Activated CD4-positive, CD25-positive, alpha-beta regulatory T cell treated with anti-CD3 and anti-CD28 coated beads, Interleukin-2, amount 50 U/mL, for 16 hours (primary cell): ENCODE data around the gene ZNF25.
"Not testable (repeated sequence)": the region's sequence is repeated elsewhere in the genome, so short reads cannot be mapped to it uniquely, and the experiment has no call there.

Experiments used
- DNase-seq: peaks from one replicate; pipeline ENCODE4 v3.0.0-alpha.2; 2020; ENCODE audit warnings: low read depth, low spot score

The ZNF25 gene

DNA sequence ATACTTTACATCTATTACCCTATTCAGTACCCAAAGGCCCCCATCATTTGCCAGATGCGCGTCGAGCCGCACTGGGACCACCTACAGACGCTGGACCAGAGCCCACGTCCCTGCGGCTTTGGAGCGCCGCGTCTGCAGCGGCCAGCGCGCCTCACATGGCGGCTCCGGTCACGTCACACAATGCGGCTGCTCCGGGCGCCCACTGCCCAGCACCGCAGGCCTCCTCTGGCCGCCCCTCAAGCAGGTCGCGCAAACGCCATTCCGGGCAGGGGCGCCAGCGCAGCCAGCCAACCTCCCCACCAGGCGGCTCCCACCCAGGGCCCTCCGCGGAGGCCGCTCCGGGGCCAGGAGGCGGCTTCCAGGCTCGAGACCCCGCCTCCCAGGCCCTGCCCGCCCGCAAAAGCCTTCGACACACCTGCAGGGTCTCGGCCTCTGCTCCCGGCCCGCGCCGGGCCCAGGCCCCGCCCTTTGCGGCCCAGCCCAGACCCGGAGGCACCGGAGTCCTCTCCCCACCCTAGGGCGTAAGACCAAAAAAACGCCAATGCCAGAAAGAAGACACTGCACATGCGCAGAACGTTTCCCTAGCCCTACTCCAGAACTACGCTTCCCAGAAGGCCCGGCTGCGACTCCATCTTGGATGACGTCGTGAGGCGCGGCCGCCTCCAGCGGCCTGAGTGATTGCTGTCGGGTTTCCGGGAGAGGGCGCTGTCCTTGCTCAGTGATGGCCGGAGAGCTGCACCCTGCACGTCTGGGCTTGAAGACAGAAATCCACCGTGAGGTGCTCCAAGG, at the start of gene ZNF25:
Gene ZNF25, minus strand, starts transcription at position 557 of the 789 bp plus-strand sequence. CDS start 4,925 bp downstream, outside the sequence.
- DNase-seq = peak; percentile 94

DNA sequence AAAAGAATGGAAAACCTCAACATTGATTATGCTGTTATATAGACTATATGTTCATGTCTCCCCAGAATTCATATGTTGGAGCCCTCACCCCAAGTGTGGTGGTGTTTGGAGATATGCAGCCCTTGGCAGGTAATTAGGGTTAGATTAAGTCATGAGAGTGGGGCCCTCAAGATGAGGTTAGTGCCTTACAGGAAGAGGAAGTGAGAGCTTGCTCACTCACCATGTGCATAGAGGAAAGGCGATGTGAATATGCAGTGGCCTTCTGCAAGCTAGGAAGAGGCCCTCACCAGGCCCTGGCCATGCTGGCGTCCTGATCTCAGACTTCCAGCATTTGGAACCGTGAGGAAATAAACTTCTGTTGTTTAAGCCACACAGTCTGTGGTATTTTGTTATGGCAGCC, 48.8 kb upstream of the ZNF25 start:
- DNase-seq = no peak

DNA sequence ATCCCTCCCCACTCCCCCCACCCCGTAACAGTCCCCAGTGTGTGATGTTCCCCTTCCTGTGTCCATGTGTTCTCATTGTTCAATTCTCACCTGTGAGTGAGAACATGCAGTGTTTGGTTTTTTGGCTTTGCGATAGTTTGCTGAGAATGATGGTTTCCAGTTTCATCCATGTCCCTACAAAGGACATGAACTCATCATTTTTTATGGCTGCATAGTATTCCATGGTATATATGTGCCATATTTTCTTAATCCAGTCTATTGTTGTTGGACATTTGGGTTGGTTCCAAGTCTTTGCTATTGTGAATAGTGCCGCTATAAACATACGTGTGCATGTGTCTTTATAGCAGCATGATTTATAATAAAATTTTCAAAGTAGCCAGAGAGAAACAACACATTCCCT, 42.7 kb upstream of the ZNF25 start:
- not testable (repeated sequence) for DNase-seq

DNA sequence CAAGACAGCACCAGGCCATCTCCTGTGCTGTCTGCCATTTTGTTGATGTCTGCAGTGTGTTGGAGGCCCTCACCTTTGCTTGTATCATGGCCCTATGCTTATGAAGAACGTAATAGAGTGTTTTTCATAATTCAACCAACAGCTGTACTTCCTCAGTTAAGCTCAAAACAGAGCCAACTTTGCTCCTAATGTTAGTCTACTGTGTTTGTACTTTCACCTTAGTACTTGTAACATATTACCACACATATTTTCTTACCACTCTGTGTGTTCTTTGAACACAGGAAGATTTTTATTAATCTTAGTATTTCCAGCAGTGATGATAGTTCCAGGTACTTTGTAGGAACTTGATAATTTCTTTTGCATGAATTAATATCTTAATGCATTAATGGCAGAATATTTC, 39.9 kb upstream of the ZNF25 start:
- no peak for DNase-seq

DNA sequence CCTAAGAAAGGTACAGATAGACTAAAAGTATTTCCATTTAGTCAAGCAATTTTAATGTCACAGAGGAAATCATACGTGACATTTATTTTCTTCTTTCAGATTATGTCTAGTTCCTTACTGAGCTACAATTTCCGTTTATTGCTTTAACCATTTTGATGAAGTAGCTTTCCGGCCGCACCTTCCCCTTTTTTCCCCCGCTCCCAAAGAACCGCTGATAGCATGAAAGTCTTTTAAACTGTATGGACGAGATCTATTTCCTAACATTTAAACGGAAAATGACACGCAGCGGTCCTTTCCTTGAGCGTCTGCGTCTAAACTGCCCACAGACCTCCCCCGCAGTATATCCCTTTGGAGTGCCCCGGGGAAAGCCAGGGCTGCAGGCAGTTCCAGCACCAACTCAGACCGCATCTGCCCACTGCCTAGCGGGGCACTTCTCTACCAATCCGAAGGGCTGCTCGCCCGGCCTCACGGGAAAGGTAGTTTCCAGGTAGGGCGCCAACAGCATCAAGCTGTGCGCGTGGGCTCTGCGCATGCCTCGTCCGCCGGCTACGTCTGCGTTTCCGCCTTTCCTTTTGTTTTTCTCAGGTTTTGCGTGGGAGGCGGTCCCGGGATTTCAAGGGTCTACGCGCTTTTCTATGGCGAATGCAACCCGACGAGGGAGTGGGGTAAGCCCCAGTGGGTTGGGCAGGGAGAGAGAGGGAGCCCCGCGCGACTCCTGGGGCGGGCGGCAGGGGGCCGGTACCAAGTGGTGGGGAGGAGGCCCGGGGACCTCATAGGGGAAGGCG, 33.9 kb upstream of the ZNF25 start, which contains the start of gene ZNF33A:
Gene ZNF33A, plus strand, starts transcription at position 557 of the 785 bp plus-strand sequence. CDS start 1,667 bp downstream, outside the sequence.
- DNase-seq = peak; percentile 84

DNA sequence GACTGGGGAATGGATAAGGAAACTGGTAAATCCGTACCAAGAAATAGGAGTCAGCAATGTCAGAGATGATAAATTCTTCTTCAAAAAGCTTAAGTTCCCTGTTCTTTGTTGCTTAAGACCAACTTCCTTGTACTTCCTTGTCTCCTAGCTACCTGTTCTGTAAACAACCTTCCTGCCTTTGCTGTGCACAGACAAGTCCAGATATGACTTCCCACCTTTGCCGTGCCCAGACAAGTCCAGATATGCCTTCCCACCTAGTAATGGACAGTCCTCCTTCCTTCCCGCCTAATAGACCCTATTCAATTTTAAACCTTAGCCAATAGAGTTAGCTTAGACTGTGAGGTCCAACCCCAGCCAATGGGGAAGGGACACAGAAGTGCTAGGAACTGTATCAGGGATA, 31.5 kb upstream of the ZNF25 start:
- no peak for DNase-seq

DNA sequence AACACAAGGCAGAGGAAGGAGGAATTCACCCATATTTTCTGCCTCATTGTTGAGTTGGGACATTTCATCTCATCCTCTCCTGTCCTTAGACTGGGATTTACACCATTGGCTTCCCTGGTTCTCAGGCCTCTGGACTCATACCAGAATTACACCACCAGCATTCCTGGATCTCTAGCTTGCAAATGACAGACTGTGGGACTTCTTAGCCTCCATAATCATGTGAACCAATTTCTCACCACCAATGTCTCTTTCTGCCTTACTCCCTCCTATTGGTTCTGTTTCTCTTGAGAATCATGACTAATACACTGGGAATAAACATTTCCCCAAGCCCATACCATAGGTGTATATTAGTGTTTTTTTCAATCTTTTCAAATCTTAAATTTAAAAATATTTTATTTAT, 31.1 kb upstream of the ZNF25 start:
- DNase-seq = no peak

DNA sequence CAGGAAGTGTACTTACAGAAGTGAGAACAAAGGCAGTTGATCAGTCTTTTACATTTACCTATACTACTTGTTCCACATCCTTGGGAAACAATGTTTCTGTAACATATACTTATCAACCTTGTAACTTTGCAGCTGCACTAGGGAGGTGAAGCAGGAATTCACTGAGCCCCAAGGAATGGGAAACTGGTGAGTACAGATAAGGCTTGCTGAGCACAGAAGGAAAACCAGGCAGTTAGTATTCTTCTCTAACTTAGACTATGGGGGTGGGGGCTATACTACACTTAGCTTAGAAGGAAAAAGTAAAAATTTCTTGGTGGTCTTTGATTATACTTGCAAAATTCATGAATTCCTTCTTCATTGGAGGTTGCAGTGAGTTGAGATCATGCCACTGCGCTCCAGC, 27.1 kb upstream of the ZNF25 start:
- no peak for DNase-seq

DNA sequence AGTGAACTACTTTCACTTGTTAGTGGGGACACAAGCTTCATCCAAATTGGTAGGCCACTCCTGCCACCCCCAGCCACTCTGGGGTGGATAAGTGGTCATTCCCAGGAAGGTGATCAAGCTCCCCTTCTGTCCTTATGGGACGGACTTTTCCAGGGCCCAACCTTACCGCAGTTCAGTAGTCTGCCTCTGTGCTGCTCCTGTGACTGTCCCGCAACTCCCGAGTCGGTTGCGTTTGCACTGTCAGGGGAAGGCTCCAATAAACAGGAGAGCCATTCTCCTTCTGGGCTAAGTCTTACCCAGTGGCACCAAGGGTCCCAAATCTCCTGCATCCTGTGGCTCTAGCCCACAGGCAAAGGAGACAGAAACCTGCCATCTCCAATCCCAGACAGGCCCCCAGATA, 26.6 kb upstream of the ZNF25 start:
- DNase-seq = no peak

DNA sequence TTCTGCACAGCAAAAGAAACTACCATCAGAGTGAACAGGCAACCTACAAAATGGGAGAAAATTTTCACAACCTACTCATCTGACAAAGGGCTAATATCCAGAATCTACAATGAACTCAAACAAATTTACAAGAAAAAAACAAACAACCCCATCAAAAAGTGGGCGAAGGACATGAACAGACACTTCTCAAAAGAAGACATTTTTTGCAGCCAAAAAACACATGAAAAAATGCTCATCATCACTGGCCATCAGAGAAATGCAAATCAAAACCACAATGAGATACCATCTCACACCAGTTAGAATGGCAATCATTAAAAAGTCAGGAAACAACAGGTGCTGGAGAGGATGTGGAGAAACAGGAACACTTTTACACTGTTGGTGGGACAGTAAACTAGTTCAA, 24.0 kb upstream of the ZNF25 start:
- DNase-seq = not testable (repeated sequence)

DNA sequence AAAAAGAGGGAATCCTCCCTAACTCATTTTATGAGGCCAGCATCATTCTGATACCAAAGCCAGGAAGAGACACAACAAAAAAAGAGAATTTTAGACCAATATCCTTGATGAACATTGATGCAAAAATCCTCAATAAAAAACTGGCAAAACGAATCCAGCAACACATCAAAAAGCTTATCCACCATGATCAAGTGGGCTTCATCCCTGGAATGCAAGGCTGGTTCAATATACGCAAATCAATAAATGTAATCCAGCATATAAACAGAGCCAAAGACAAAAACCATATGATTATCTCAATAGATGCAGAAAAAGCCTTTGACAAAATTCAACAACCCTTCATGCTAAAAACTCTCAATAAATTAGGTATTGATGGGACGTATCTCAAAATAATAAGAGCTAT, 22.5 kb upstream of the ZNF25 start:
- DNase-seq = not testable (repeated sequence)

DNA sequence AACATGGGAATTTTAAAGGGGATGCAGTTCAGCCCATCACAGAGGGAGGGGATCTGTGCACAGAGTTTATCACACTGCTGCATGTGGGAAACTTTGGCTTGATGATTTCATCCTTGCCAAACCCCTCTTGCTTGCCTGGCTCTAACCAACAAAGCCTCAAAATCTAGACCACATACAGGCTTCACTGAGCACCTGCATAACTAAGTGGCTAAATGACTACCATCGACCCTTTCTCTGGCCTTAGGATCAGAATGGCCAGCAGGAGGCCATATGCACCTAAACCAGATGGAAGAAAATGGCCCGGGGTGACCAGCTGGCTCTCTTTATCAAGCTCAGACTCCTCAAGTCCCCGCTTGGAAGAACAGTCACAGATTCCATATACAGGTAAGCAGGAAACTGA, 15.6 kb upstream of the ZNF25 start:
- no peak for DNase-seq

DNA sequence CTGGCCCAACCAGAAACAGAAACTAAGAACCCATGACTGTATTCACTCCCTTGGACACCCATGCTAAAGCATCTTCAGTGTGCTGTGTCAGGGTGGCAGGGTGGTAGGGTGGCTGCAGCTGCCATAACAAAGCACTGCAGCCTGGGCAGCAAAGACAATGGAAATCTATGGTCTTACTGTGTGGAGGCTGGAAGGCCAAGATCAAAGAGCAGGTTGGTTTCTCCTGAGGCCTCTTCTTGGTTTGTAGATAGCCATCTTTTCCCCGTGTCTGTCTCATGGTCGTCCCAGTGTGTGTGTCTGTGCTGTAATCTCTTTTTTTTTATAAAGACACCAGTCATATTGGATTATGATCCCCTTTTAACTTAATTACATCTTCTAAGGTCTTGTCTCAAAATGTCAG, 15.2 kb upstream of the ZNF25 start:
- no peak for DNase-seq

DNA sequence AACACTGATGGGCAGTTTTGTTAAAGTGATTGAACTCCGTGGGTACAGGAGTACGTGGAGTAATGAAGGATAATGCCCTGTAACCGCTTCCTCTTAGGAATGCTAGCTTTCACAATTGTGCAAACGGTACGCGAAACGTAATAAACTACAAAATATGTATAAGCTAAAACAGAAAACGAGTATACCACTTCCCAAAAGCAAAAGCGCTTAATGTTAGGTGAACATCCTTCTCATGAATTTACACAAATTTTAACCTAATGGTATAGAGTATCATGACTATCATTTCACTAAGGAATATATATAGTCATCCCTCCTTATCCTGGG, 395 bp upstream of the ZNF25 start:
- no peak for DNase-seq

DNA sequence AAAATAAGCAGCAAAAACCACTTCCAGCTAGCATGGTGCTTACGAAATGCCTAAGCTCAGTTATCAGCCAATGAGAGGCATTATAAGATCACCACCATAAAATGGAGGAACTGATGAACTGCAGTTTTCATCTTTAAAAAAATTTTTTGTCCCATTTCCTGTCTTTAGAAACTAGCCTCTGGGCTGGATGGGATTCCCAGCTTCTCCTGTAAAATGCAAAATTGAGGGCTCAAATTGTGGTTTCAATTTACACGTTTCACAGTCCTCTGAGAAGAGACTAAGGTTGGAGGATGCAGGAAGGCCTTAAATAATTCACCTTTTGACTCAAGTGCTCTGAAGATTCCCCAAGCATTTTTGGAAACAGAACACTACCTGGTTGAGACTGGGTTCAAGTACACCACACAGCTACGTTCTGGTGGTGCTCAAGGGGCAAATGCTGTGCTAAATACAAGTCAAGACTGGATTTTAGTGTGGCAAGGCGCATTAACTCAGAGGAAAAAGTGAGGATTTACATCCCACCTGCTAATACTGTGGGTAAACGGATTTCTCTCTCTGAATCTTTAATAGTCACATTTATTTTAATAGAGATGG, 951 bp downstream of the ZNF25 start:
- DNase-seq = no peak

DNA sequence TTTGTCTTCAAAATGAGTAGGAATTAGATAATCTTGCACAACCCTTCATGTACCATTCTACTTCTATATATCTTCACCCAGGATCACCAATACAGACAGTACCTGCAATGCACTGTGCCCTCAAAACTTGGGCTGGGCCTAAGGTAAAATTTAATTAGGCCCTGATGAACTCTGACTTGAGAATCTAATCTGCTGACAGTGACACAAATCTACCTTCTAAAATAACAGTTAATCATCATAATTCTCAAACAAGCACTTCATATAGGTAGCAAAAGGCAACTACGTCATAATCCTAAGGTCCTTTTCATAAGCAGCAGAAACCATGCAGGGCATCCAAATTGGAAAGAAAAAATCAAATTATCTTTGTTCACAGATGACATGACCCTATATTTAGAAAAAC, 4.1 kb downstream of the ZNF25 start:
- DNase-seq = no peak

DNA sequence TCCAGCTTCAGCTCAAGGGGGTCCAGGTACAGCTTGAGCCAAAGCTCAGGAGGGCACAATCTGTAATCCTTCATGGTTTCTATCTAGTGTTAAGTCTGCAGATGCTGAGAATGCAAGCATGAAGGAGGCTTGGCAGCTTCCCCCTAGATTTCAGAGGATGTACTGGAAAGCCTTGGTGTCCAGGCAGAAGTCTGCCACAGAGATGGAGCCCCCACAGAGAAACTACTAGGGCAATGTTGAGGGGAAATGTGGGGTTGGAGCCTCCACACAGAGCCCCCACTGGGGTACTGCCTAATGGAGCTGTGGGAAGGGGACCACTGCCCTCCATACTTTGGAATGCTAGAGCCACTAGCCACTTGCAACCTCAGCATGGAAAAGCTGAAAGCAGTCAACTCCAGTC, 11.4 kb downstream of the ZNF25 start:
- no peak for DNase-seq

DNA sequence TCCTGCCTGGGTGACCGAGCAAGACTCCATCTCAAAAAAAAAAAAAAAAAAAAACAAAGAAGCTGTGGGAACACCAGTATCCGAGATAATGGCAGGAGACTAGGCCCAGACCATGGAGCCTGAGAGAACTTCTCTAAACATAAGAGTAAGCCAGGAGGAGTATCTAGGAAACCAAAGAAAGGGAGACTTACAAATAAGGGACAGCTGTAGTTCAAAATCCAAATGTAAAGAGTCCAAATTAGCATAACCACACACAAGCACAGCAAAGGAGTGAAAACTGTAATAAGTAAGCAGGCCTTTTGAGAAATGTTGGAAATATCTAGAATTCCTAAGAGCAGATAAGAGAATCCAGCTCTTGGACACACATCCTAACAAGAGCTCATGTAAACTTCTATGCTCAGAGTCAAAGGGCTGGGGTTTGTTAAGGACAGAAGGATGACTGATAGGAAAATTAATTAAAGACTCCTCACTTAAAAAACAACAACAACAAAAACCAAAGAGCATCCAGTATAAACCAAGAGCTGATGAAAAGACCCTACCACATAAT, 15.8 kb downstream of the ZNF25 start:
- DNase-seq = no peak

DNA sequence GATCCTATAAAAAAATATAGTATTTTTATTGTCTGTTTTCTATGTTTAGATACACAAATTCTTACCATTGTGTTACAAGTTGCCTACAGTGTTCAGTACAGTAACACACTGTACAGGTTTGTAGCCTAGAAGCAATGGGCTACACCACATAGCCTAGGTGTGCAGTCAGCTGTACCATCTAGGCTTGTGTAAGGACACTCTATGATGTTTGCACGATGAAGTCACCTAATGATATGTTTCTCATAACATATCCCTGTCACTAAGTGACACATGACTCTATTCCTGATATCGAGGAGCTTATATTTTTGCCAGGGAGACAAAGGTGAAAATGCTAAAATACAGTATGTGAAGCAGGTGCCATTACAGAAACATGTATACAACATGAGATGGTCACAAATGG, 18.6 kb downstream of the ZNF25 start:
- DNase-seq = no peak

DNA sequence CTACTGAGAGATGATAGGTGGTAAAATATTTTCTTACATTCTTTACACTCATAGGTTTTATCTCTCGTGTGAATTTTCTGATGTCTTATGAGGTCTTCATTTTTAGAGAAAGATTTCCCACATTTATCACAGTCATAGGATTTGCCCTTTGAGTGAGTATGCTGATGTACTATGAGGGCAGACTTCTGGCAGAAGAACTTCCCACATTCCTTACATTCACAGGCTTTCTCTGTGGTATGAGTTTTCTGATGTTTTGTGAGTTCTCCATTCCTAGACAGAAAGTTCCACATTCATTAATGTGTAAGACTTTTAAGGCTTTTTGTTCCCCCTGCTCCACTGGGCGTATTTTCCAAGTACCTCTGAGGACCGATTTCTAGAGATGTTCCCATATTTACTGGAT, 23.5 kb downstream of the ZNF25 start:
- DNase-seq = no peak

DNA sequence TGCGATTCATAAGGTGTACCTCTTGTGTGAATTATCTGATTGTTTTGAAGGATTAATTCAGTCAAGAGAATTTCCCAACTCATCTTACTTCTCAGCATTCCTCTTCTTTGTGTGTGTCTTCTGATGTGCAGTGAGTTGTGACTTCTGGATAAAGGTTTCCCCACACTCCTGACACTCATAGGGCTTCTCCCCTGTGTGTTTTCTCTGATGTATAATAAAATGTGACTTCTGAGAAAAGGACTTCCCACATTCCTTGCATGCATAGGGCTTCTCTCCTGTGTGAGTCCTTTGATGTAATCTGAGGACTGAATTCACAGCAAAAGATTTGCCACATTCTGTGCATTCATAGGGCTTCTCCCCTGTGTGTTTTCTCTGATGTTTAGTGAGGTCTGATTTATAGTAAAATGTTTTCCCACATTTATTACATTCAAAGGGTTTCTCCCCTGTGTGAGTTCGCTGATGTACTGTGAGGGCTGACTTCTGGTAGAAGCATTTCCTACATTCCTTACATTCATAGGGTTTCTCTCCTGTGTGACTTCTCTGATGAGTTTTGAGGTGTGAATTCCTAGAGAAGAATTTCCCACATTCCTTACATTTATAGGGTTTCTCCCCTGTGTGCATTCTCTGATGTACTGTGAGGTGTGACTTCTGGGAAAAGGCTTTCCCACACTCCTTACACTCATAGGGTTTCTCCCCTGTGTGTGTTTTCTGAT, 24.2 kb downstream of the ZNF25 start:
- DNase-seq = no peak

DNA sequence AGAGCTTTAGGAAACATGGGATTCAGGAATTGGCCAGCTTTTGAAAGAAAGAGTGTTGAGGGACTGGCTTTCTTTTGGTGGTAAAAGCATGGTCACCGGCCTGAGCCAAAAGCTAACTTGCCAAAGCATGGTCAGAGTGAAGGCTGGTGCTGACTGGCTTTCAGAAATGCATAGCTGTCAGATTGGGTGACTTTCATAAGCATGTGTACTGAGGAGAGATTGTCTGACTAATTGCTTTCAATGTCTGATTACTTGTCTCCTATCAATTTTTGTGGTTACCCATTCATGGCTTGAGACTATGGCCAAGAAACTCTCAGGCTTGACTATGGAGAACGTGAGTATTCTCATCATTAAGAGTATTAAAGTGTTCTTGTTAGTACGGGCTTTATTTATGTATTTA, 28.2 kb downstream of the ZNF25 start:
- DNase-seq = no peak
